ENCODE results near the gene FOCAD.
A peak's percentile ranks its signal among the peaks of the same experiment; 100 is the strongest.

FOCAD gene, protein sequence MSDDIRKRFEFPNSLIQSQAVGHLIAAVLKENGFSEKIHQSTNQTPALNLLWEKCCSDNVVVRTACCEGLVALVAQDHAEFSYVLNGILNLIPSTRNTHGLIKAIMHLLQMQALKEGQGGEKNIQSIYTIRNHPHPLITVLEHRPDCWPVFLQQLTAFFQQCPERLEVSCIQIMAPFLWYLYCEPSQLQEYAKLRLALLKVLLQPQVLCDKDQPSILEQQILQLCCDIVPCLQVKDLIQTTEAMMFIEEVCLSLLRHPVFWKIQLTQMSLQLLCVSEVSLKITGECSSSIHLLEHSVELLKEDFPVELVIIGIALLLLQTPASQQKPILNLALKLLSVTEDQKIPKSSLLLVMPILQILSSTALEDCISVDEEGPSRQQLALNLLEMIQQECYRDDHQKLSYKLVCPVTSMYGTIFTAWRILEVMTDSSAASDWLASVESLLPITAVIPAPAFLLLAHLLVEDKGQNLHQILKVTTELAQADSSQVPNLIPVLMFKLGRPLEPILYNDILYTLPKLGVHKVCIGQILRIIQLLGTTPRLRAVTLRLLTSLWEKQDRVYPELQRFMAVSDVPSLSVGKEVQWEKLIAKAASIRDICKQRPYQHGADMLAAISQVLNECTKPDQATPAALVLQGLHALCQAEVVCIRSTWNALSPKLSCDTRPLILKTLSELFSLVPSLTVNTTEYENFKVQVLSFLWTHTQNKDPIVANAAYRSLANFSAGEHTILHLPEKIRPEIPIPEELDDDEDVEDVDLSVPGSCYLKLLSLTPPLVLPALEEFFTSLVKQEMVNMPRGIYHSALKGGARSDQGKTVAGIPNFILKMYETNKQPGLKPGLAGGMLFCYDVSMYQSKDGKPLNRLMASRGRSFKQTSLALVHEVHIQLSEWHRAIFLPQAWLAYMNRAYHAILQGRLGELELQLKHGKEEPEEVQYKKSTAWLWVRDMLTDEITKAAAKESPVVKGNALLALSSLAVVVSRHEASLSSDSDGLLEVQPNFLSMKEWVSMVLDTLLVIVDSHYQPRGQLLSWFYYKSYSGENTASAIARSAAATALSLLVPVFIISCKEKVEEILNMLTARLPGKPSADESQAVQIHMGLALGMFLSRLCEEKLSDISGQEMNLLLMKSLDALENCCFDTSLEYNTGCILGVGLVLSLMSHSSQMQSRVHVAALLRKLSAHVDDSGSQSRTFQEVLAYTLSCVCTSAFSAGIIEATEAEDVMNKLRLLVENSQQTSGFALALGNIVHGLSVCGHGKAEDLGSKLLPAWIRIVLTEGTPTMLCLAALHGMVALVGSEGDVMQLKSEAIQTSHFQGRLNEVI (N-terminal part only)

DNA sequence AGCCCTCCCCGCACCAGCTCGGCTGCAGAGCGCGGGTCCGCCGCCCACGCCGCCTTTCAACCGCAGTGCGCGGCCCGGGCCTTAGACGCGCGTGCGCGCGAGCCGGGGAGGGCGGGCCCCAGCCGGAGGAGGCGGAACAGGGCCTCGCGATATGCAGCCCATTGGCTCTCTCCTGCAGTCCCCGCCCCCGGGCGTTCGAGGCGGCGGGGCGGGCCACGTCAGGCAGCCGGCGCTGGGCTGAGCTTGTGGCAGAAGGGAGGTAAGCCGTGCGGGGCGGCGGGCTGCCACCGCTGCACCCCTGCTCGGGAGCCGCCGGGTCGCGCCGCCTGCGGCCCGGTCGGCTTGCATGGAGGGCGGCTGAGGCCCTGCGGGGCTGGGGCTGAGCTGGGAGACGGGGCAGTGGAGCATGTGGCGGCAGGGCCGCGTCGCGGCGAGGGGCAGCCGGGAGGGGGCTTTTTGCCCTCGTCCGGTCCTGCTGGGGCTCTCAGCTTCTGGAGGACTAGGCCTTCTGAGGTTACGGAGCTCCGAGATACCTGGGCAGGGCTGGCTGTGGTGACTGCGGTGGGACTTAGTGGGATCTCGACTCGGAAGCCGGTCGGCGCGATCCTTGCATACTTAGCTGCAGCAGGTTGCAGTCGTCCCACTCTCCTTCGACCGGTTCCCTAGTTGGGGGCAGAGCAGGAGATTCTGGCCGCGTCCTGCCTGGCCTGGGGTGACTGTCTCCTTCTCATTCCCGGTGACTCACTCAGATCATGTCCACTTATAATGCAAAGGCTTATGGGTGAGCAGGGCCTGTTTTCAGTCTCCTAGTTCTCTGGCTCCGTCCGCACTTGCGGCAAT is at the start of gene FOCAD:
Gene FOCAD (plus strand): TSS at position 225 of the 840 bp plus-strand sequence. CDS start 31,095 bp downstream, outside the sequence.
- peak; percentile 63 for DNase-seq (ENCODE audit: extremely low read depth, low read depth)
- H3K4me3 ChIP-seq (replicated peaks; ENCODE audit: low read depth, low read length): peak within 1 kb of the TSS; percentile 77
- TF ChIP-seq, protein P1, sequence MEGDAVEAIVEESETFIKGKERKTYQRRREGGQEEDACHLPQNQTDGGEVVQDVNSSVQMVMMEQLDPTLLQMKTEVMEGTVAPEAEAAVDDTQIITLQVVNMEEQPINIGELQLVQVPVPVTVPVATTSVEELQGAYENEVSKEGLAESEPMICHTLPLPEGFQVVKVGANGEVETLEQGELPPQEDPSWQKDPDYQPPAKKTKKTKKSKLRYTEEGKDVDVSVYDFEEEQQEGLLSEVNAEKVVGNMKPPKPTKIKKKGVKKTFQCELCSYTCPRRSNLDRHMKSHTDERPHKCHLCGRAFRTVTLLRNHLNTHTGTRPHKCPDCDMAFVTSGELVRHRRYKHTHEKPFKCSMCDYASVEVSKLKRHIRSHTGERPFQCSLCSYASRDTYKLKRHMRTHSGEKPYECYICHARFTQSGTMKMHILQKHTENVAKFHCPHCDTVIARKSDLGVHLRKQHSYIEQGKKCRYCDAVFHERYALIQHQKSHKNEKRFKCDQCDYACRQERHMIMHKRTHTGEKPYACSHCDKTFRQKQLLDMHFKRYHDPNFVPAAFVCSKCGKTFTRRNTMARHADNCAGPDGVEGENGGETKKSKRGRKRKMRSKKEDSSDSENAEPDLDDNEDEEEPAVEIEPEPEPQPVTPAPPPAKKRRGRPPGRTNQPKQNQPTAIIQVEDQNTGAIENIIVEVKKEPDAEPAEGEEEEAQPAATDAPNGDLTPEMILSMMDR (IDR thresholded peaks at IDR 0.05; ENCODE audit: low read depth, low read length, missing control alignments): no peak

DNA sequence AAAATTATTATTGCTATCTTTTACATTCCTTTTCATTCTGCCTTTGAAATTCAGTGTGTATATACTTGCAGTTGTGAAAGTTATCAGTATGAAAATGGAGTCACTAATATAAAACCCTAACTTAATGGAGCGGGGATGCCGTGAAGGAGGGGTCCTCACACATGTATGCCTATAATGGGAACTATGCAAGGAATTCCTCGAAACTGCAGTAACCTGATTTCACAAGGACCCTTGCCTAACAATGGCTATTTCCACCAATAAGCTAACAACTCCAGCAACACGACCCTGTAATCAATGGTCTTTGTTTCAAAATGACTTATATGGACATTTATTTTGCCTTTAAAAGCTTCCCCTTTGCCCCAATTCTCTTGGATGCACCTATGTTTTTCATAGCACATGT is 49.2 kb upstream of the FOCAD start:
- DNase-seq (ENCODE audit: extremely low read depth, low read depth): no peak
- TF ChIP-seq, protein P1 (IDR thresholded peaks at IDR 0.05; ENCODE audit: low read depth, low read length, missing control alignments): no peak
- no peak overlapping the region for H3K4me3 ChIP-seq (replicated peaks; ENCODE audit: low read depth, low read length)

DNA sequence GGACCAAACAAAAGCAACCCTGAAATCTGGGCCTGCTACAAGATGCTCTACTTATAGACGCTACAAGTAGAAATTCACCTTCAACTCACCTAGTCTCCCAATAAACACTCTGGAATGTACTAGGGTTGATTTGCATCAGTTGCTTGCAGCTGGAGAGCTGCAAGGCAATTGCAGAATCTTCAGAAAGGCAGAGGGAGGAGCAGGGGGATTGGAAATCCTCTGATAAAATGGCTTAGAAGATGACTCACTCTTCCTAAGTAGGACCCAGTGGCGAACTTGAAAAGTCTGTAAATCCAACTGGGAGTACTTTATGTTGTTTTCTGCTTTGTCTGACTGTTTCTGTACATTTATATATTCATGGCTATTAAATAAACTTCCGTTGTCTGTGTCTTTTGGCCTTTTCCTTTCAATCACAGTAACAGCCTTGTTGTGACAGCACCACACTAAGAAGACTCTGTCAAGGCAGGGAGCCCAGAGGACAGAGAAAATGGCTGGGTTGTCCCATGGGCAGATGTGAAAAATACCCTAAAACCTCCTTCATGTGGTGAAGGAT is 47.1 kb upstream of the FOCAD start:
- DNase-seq (ENCODE audit: extremely low read depth, low read depth): no peak
- TF ChIP-seq, protein P1 (IDR thresholded peaks at IDR 0.05; ENCODE audit: low read depth, low read length, missing control alignments): no peak
- no peak overlapping the region for H3K4me3 ChIP-seq (replicated peaks; ENCODE audit: low read depth, low read length)

DNA sequence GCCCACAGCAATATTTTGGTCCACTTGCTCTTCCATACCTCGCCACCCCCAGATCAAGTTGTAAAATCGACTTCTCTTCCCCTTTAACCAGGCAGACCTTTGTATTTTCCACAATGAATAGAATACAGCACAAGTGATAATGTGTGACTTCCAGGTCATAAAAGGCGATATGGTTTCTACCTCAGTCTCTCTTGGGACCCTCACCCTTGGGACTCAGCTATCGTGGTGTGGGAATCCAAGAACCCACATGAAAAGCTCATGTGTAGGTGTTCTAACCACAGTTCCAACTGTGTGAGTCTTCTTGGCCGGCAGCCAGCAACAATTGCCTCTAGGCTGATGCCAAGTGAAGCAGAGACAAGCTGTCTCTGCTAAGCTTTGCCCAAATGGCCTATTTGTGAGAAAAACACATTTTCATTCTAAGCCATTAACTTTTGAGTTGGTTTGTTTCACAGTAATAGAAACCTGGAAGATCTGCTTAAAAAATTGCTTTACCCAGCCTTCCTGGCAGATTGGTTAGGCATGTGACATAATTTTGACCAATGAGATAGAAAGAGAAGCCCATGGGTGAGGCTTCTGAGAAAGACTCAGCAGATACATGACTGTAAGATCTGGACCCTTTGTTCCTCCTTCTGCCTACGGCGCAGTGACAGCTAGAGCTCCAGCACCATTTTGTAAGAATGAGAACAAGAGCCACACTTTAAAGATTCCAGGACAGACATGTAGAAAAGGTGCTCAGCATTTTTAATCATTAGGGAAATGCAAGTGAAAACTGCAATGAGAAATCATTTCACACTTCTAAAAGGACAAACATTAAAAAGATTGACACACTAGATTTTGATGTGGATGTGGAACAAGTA is 43.5 kb upstream of the FOCAD start:
- DNase-seq (ENCODE audit: extremely low read depth, low read depth): no peak
- H3K4me3 ChIP-seq (replicated peaks; ENCODE audit: low read depth, low read length): no peak overlapping the region
- TF ChIP-seq, protein P1 (IDR thresholded peaks at IDR 0.05; ENCODE audit: low read depth, low read length, missing control alignments): no peak

DNA sequence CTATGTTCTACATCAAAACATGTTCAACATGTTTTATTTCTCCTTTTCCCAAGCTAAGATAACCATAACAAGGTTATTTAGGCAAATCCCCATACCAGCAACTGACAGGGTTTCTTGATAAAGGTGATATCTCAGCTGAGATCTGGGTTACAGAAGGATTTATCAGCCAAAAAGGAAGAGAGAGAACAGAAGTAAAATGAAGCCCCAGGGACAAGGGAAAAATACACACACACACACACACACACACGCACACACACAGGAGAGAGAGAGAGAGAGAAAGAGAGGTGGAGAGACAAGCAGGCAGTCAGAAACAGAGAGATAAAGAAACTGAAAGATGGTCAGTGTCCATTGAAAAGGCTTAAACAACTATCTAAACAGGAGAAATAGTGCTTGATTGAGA is 42.0 kb upstream of the FOCAD start:
- TF ChIP-seq, protein P1 (IDR thresholded peaks at IDR 0.05; ENCODE audit: low read depth, low read length, missing control alignments): no peak
- no peak for DNase-seq (ENCODE audit: extremely low read depth, low read depth)
- H3K4me3 ChIP-seq (replicated peaks; ENCODE audit: low read depth, low read length): no peak overlapping the region

All from HFF-Myc (cell line).